ENCODE results near the gene LHX6. TPM values are rescaled to one million over a fixed set of nuclear protein-coding genes. Genes with fewer than 3 reads are reported as not detected.

LHX6 gene
- total and polyA plus RNA-seq, 7 experiments from 2014 or later: not detected

GRCh38 chr9:122217640-122218039 lies 11.1 kb downstream of the LHX6 start:
- Mint-ChIP-seq H3K36me3 (no peaks in the 10 kb centered on the region), H3K4me3 (no peak overlapping the region), H3K4me1 (peaks cover 23 to 37% (median 31%) of the 10 kb centered on the region in 7 donors)

GRCh38 chr9:122216798-122217418 lies 11.8 kb downstream of the LHX6 start:
- Histone ChIP-seq H3K36me3 (ENCODE audit: control insufficient read depth in 2 of 3, insufficient read depth in 3 of 3, low read length in 3 of 3) (no peaks in the 10 kb centered on the region), H3K4me1 (ENCODE audit: control insufficient read depth in 2 of 2, insufficient read depth in 2 of 2, low read length in 2 of 2) (peaks cover 0 to 16% of the 10 kb centered on the region in 2 donors), H3K27ac (ENCODE audit: low read depth, low read length) (no peak overlapping the region), H3K4me3 (ENCODE audit: low read length) (no peak overlapping the region), H3K27me3 (ENCODE audit: control insufficient read depth in 2 of 2, insufficient read depth in 2 of 2, low read length in 2 of 2) (peaks cover 6 to 31% of the 10 kb centered on the region in 2 donors), H3K9me3 (ENCODE audit: control insufficient read depth in 2 of 3, low read length in 3 of 3) (no peaks in the 10 kb centered on the region)
- no peak for DNase-seq
- ChIA-PET CTCF (no interaction called here), POLR2A (no interaction called here)
- Mint-ChIP-seq H3K4me1 (peaks cover 23 to 40% (median 31%) of the 10 kb centered on the region in 7 donors), H3K36me3 (no peaks in the 10 kb centered on the region), H3K27ac (no peak overlapping the region), H3K4me3 (no peak overlapping the region), H3K9me3 (peaks cover 0 to 10% (median 0%) of the 10 kb centered on the region in 11 donors), H3K27me3 (peaks cover 70 to 92% (median 82%) of the 10 kb centered on the region in 5 donors)
- no peak for ATAC-seq
- intact Hi-C loops (cut with micrococcal nuclease): no loop called here

More at GRCh38 chr9:122217640-122218039, 11.1 kb downstream of the LHX6 start:
- H3K4me3 ChIP-seq (ENCODE audit: low read length): no peak overlapping the region
- ChIA-PET CTCF (no interaction called here), POLR2A (no interaction called here)
- no peak overlapping the region for H3K27ac Mint-ChIP-seq
- peaks cover 6 to 28% of the 10 kb centered on the region in 2 donors for H3K27me3 ChIP-seq (ENCODE audit: control insufficient read depth in 2 of 2, insufficient read depth in 2 of 2, low read length in 2 of 2)
- H3K27ac ChIP-seq (ENCODE audit: low read depth, low read length): no peak overlapping the region
- H3K4me1 ChIP-seq (ENCODE audit: control insufficient read depth in 2 of 2, insufficient read depth in 2 of 2, low read length in 2 of 2): peaks cover 0 to 16% of the 10 kb centered on the region in 2 donors
- no peak for ATAC-seq
- intact Hi-C loops (cut with micrococcal nuclease): no loop called here
- H3K9me3 Mint-ChIP-seq: peaks cover 0 to 8% (median 0%) of the 10 kb centered on the region in 11 donors
- peaks cover 70 to 92% (median 82%) of the 10 kb centered on the region in 5 donors for H3K27me3 Mint-ChIP-seq
- H3K36me3 ChIP-seq (ENCODE audit: control insufficient read depth in 2 of 3, insufficient read depth in 3 of 3, low read length in 3 of 3): no peaks in the 10 kb centered on the region
- DNase-seq: no peak
- H3K9me3 ChIP-seq (ENCODE audit: control insufficient read depth in 2 of 3, low read length in 3 of 3): no peaks in the 10 kb centered on the region

- Mint-ChIP-seq H3K27ac (no peak overlapping the region), H3K36me3 (no peaks in the 10 kb centered on the region), H3K27me3 (peaks cover 70 to 92% (median 82%) of the 10 kb centered on the region in 5 donors), H3K9me3 (peaks cover 0 to 10% (median 0%) of the 10 kb centered on the region in 11 donors), H3K4me3 (peak overlapping the region in 1 of 10 donors; percentile 5), H3K4me1 (peaks cover 23 to 40% (median 31%) of the 10 kb centered on the region in 7 donors)
- no peak overlapping the region for H3K4me3 ChIP-seq (ENCODE audit: low read length)
- ATAC-seq: no peak
- ChIA-PET CTCF (no interaction called here), POLR2A (no interaction called here)
- H3K36me3 ChIP-seq (ENCODE audit: control insufficient read depth in 2 of 3, insufficient read depth in 3 of 3, low read length in 3 of 3): no peaks in the 10 kb centered on the region
- intact Hi-C loops (cut with micrococcal nuclease): no loop called here
- no peak overlapping the region for H3K27ac ChIP-seq (ENCODE audit: low read depth, low read length)
- H3K4me1 ChIP-seq (ENCODE audit: control insufficient read depth in 2 of 2, insufficient read depth in 2 of 2, low read length in 2 of 2): peaks cover 0 to 16% of the 10 kb centered on the region in 2 donors
- H3K9me3 ChIP-seq (ENCODE audit: control insufficient read depth in 2 of 3, low read length in 3 of 3): no peaks in the 10 kb centered on the region
- H3K27me3 ChIP-seq (ENCODE audit: control insufficient read depth in 2 of 2, insufficient read depth in 2 of 2, low read length in 2 of 2): peaks cover 6 to 34% of the 10 kb centered on the region in 2 donors
- DNase-seq: no peak
These were observed 12.5 kb downstream of the LHX6 start for GRCh38 chr9:122216138-122216797.

- ChIA-PET CTCF (no interaction called here), POLR2A (no interaction called here)
- Mint-ChIP-seq H3K4me1 (peaks cover 23 to 38% (median 31%) of the 10 kb centered on the region in 7 donors), H3K4me3 (peak overlapping the region in 1 of 10 donors; percentile 5), H3K9me3 (peaks cover 0 to 10% (median 0%) of the 10 kb centered on the region in 11 donors), H3K27me3 (peaks cover 74 to 92% (median 83%) of the 10 kb centered on the region in 5 donors), H3K36me3 (no peaks in the 10 kb centered on the region), H3K27ac (no peak overlapping the region)
- H3K27ac ChIP-seq (ENCODE audit: low read depth, low read length): no peak overlapping the region
- peaks cover 6 to 34% of the 10 kb centered on the region in 2 donors for H3K27me3 ChIP-seq (ENCODE audit: control insufficient read depth in 2 of 2, insufficient read depth in 2 of 2, low read length in 2 of 2)
- ATAC-seq (no peak), DNase-seq (no peak)
- H3K36me3 ChIP-seq (ENCODE audit: control insufficient read depth in 2 of 3, insufficient read depth in 3 of 3, low read length in 3 of 3): no peaks in the 10 kb centered on the region
- H3K4me1 ChIP-seq (ENCODE audit: control insufficient read depth in 2 of 2, insufficient read depth in 2 of 2, low read length in 2 of 2): peaks cover 0 to 16% of the 10 kb centered on the region in 2 donors
- H3K9me3 ChIP-seq (ENCODE audit: control insufficient read depth in 2 of 3, low read length in 3 of 3): no peaks in the 10 kb centered on the region
- intact Hi-C loops (cut with micrococcal nuclease): loop anchor here in 1 of 2 donors (2.0 kb wide), 1 partner anchor 57 kb away; the partner anchor contains the start of genes MORN5 and NDUFA8
- no peak overlapping the region for H3K4me3 ChIP-seq (ENCODE audit: low read length)
These were observed 13.1 kb downstream of the LHX6 start for GRCh38 chr9:122215663-122216062.

- DNase-seq (no peak), ATAC-seq (no peak)
- ChIA-PET CTCF (no interaction called here), POLR2A (no interaction called here)
- Mint-ChIP-seq H3K27ac (no peak overlapping the region), H3K36me3 (no peaks in the 10 kb centered on the region), H3K4me3 (peak overlapping the region; percentile 35 to 83 (median 76)), H3K9me3 (peaks cover 0 to 10% (median 0%) of the 10 kb centered on the region in 11 donors), H3K27me3 (peaks cover 73 to 90% (median 80%) of the 10 kb centered on the region in 5 donors), H3K4me1 (peaks cover 20 to 28% (median 27%) of the 10 kb centered on the region in 7 donors)
- Histone ChIP-seq H3K9me3 (ENCODE audit: control insufficient read depth in 2 of 3, low read length in 3 of 3) (no peaks in the 10 kb centered on the region), H3K4me3 (ENCODE audit: low read length) (no peak overlapping the region), H3K27me3 (ENCODE audit: control insufficient read depth in 2 of 2, insufficient read depth in 2 of 2, low read length in 2 of 2) (peaks cover 6 to 26% of the 10 kb centered on the region in 2 donors), H3K4me1 (ENCODE audit: control insufficient read depth in 2 of 2, insufficient read depth in 2 of 2, low read length in 2 of 2) (peaks cover 0 to 16% of the 10 kb centered on the region in 2 donors), H3K36me3 (ENCODE audit: control insufficient read depth in 2 of 3, insufficient read depth in 3 of 3, low read length in 3 of 3) (no peaks in the 10 kb centered on the region), H3K27ac (ENCODE audit: low read depth, low read length) (no peak overlapping the region)
- intact Hi-C loops (cut with micrococcal nuclease): loop anchor here in 1 of 2 donors (1.0 to 5.0 kb wide), 3 partner anchors 50 to 122 kb away; partner anchors contain the start of genes MORN5, MRRF, NDUFA8 and RBM18
These were observed 14.2 kb downstream of the LHX6 start for GRCh38 chr9:122214507-122214906.

GRCh38 chr9:122213589-122214413 lies 15.0 kb downstream of the LHX6 start:
- Histone ChIP-seq H3K9me3 (ENCODE audit: control insufficient read depth in 2 of 3, low read length in 3 of 3) (no peaks in the 10 kb centered on the region), H3K27ac (ENCODE audit: low read depth, low read length) (no peak overlapping the region), H3K4me1 (ENCODE audit: control insufficient read depth in 2 of 2, insufficient read depth in 2 of 2, low read length in 2 of 2) (peaks cover 0 to 10% of the 10 kb centered on the region in 2 donors), H3K4me3 (ENCODE audit: low read length) (peak overlapping the region; percentile 35), H3K27me3 (ENCODE audit: control insufficient read depth in 2 of 2, insufficient read depth in 2 of 2, low read length in 2 of 2) (peaks cover 6 to 22% of the 10 kb centered on the region in 2 donors), H3K36me3 (ENCODE audit: control insufficient read depth in 2 of 3, insufficient read depth in 3 of 3, low read length in 3 of 3) (no peaks in the 10 kb centered on the region)
- Mint-ChIP-seq H3K9me3 (peaks cover 0 to 10% (median 0%) of the 10 kb centered on the region in 11 donors), H3K4me1 (peaks cover 13 to 25% (median 20%) of the 10 kb centered on the region in 7 donors), H3K27me3 (peaks cover 66 to 90% (median 75%) of the 10 kb centered on the region in 5 donors), H3K27ac (no peak overlapping the region), H3K36me3 (no peaks in the 10 kb centered on the region), H3K4me3 (peak overlapping the region; percentile 61 to 83 (median 76))
- DNase-seq (peak; percentile 11 to 66 (median 28)), ATAC-seq (peak; percentile 75)
- ChIA-PET CTCF (no interaction called here), POLR2A (no interaction called here)
- intact Hi-C loops (cut with micrococcal nuclease): loop anchor here in 1 of 2 donors (1.0 to 5.0 kb wide), 3 partner anchors 50 to 122 kb away; partner anchors contain the start of genes MORN5, MRRF, NDUFA8 and RBM18

Measured in naive thymus-derived CD4-positive, alpha-beta T cell (primary cell).